Posterior vena cava (tissue), 2 donors: ENCODE results near the gene TAS2R9. TPM values are rescaled to one million over a fixed set of nuclear protein-coding genes. Genes with fewer than 3 reads are reported as not detected.

Source experiments
- DNase-seq: peaks from one replicate; pipeline ENCODE4 v3.0.0-alpha.2; 2020; ENCODE audit warnings: low spot score
- intact Hi-C, 2 donors: fragments of 100-400 bp; cut with DNase I; formaldehyde crosslinking; loops; one replicate each; pipeline versions ENCODE4 v1.14.1 to v1.14.2; 2022 to 2023
- total RNA-seq, 2 donors: library from RNA; stranded (reverse); fragmentation: NEBNext Ultra II Directional; extraction: Animal tissue kit (Norgen Biotek cat#: 25700); gene quantifications; one replicate each; pipeline ENCODE4 v1.2.1, GENCODE V29; 2021
- donor health status: DM: yes; HTN: yes; CAD: no.
- donor health status: DM: yes; HTN: yes; CAD: no.

The TAS2R9 gene
- total RNA-seq, 2 donors from 2014 or later: 0.51 TPM; not detected in 1

GRCh38 chr12:10771132-10771733 is 38.7 kb downstream of the TAS2R9 start:
- no peak for DNase-seq
- intact Hi-C loops: loop anchor here (5.0 to 10.0 kb wide), 3 partner anchors 424 to 714 kb away; no protein-coding TSS in a partner anchor

GRCh38 chr12:10759657-10760056 is 50.3 kb downstream of the TAS2R9 start:
- intact Hi-C loops: no loop called here
- no peak for DNase-seq

Other genes starting within 250 kb of the TAS2R9 start
- gene MAGOHB, start 196.6 kb downstream of the TAS2R9 start, total RNA-seq: 10 to 100 TPM; 19.3 to 21.2 TPM
- gene STYK1, start 136.1 kb downstream of the TAS2R9 start, total RNA-seq: under 1 TPM; 0.10 to 0.19 TPM
- gene YBX3, start 86.8 kb downstream of the TAS2R9 start, total RNA-seq: 100 to 1,000 TPM; 386 to 502 TPM
- gene TAS2R7, start 7.5 kb downstream of the TAS2R9 start, total RNA-seq: not detected
- gene TAS2R8, start 2.9 kb downstream of the TAS2R9 start, total RNA-seq: not detected
- gene TAS2R10, start 16.2 kb upstream of the TAS2R9 start, total RNA-seq: 1 to 10 TPM in 1 of 2 donors, under 1 TPM in 1; 0.76 to 1.2 TPM
- gene PRR4, start 39.3 kb upstream of the TAS2R9 start, total RNA-seq: 1 to 10 TPM; 2.5 to 4.3 TPM
- gene PRH1, start 74.1 kb upstream of the TAS2R9 start, total RNA-seq: 10 to 100 TPM; 13.5 to 19.2 TPM
- 1 to 10 TPM; 2.4 to 2.5 TPM for gene TAS2R13, start 99.4 kb upstream of the TAS2R9 start, total RNA-seq
- gene PRH2, start 119.1 kb upstream of the TAS2R9 start, total RNA-seq: not detected
- gene TAS2R14, start 129.1 kb upstream of the TAS2R9 start, total RNA-seq: 1 to 10 TPM; 3.5 to 5.5 TPM
- gene TAS2R50, start 176.7 kb upstream of the TAS2R9 start, total RNA-seq: 1 to 10 TPM; 2.0 to 3.2 TPM
- 1 to 10 TPM; 3.0 to 4.3 TPM for gene TAS2R20, start 188.1 kb upstream of the TAS2R9 start, total RNA-seq
- 1 to 10 TPM; 4.3 to 5.9 TPM for gene TAS2R19, start 212.5 kb upstream of the TAS2R9 start, total RNA-seq
- gene TAS2R31, start 221.2 kb upstream of the TAS2R9 start, total RNA-seq: 1 to 10 TPM; 3.3 to 4.7 TPM